ENCODE results near the gene FIS1.

DNA sequence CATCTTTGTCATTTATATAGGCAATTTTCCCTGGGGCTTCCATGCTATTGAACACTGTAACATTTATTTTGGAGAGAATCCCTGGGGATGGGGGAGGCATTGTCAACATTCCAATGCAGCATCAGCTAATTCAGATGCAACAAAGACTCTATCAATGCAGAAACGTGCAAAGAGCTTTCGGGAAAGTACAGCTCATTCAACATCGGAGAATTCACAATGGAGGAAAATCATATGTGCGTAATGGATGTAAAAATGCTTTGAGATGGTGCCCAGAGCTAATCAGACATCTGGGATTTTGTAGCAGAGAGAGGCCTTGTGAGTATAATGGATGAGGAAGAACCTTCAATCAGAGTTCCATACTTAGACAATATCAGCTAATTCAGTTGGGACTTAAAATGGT lies 28.3 kb upstream of the FIS1 start:
- TF ChIP-seq, protein P1, sequence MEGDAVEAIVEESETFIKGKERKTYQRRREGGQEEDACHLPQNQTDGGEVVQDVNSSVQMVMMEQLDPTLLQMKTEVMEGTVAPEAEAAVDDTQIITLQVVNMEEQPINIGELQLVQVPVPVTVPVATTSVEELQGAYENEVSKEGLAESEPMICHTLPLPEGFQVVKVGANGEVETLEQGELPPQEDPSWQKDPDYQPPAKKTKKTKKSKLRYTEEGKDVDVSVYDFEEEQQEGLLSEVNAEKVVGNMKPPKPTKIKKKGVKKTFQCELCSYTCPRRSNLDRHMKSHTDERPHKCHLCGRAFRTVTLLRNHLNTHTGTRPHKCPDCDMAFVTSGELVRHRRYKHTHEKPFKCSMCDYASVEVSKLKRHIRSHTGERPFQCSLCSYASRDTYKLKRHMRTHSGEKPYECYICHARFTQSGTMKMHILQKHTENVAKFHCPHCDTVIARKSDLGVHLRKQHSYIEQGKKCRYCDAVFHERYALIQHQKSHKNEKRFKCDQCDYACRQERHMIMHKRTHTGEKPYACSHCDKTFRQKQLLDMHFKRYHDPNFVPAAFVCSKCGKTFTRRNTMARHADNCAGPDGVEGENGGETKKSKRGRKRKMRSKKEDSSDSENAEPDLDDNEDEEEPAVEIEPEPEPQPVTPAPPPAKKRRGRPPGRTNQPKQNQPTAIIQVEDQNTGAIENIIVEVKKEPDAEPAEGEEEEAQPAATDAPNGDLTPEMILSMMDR (IDR thresholded peaks at IDR 0.05), result no peak
- TF ChIP-seq POLR2A (IDR thresholded peaks at IDR 0.05), result no peak
- no peak for TF ChIP-seq POLR2AphosphoS5 (IDR thresholded peaks at IDR 0.05)
